DOHH2 (cell line): ENCODE measurements around the gene SARM1.

Experiments
- CTCF ChIP-seq: fragments of 200-600 bp; sonication (generic); IDR thresholded peaks from one replicate; pipeline ENCODE4 v1.5.1; 2014; ENCODE audit warnings: antibody characterized with exemption, mild to moderate bottlenecking, low read depth, low read length; ENCODE audit not compliant: poor library complexity, severe bottlenecking
- EZH2phosphoT487 ChIP-seq: fragments of 200-600 bp; sonication (generic); IDR thresholded peaks from 2 replicates; pipeline ENCODE4 v1.6.1; 2017; ENCODE audit warnings: borderline replicate concordance, mild to moderate bottlenecking, antibody characterized with exemption, low read length, moderate library complexity, mixed read lengths

- TF ChIP-seq CTCF (no peak), EZH2phosphoT487 (no peak)
Measured at GRCh38 chr17:28326114-28326513, 45.4 kb upstream of the SARM1 start.
